ENCODE results near the gene IGSF21.

IGSF21 gene

DNA sequence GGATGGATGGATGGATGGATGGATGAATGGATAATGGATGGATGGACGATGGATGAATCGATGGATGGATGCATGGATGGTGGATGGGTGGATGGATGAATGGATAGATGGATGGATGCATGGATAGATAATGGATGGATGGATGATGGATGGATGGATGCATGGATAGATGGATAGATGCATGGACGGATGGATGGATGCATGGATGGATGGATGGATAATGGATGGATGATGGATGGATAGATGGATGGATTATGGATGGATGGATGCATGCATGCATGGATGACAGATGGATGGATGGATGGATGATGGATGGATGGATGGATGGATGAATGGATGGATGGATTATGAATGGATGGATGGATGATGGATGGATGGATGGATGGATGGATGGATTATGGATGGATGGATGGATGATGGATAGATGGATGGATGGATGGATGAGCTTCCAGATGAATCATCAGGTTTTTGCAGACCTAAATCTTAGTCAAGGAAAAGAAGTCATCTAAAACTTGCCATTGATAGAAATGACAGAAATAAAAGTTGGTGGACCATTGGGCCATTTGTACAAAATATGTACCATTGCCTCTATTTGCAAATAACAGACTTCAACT is 197.7 kb downstream of the IGSF21 start:
- no peak for DNase-seq

DNA sequence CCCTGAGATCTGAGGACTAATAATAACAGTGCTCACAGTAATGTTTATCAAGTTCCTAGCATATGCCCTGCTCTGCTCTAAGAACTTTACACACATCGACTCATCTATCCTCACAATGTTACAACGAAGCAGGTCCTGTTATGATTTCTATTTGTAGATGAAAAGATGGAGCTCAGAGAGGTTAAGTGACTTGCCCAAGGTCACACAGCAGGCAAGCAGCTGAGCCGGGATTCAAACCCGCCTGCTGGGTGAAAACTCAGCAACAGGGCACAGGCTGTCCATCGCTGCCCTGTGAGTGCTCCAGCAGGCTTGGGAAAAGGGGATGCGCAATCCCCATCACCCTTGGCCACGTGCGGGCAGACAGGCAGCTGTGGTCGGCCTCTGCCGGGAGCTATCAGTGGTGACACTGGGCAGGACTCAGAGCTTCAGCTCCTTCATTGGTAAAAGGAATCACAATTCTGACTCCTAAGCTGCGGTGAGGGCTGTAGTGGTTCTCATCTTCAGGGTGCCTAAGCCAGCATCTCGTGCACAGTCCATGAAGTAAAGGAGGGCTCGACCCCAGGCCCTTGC is 199.8 kb downstream of the IGSF21 start:
- no peak for DNase-seq

DNA sequence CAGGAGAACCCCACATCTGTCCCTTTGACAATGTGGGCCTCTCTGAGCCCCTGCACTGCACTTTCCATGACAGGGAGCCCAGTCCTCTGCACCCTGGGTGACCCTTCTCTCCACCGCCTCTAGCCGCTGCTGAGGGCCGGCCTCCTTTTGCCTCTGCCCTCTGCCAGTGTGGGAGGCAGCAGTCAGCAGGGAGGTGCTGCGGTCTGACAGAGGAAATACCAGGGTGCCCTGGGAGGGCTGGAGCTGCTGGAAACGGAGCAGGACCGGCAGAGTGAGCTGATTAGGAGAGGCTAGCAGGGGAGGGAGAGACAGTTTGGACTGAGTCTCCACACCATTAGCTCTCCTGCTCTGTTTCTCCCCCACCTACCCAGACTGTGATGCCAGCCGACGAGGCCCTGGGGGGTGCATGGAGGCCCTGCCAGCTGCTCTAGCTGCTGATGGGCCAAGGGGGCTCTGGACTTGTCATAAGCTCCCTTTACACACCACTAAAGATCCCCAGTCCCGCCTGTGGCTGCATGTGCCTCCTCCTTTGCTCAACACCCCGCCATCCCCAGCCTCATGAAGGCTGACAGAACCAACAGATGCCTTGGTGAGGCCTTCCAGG is 202.1 kb downstream of the IGSF21 start:
- DNase-seq = no peak

DNA sequence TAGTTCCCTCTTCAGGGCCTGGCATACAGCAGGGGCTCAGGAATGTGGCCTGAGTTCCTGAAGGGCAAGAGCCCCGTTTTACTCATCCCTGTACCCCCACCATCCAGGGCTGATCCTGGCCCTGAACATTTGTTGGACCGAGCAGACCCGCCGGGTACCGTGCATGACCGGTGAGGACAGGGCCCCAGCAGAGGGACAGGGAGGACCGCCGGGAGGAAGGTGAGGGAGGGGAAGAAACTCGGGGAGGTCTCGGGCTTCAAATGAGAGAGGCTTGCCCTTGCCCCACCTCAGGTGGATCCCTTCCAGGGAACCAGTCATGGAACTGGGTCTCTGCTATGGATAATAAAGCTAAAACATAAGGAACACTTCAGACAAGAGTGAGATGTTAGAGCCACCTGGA is 205.4 kb downstream of the IGSF21 start:
- DNase-seq = no peak

DNA sequence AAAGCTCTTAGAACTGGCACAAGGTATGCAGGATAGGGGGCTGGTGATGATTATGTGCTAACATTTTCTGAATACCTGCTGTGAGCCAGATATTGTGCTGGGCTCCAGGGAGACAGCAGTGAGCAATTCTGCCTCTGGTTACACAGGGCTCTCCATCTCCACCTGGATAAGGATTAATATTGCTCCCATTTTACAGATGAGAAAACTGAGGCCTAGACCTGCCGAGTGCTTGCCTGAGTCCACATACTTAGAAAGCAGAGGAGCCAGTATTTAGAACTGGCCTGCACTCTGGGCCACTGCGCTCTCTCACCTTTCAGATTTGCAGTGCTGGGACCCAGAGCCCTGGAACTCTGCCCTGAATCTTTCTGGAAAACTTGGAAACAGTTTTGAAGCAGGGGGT is 205.9 kb downstream of the IGSF21 start:
- no peak for DNase-seq

DNA sequence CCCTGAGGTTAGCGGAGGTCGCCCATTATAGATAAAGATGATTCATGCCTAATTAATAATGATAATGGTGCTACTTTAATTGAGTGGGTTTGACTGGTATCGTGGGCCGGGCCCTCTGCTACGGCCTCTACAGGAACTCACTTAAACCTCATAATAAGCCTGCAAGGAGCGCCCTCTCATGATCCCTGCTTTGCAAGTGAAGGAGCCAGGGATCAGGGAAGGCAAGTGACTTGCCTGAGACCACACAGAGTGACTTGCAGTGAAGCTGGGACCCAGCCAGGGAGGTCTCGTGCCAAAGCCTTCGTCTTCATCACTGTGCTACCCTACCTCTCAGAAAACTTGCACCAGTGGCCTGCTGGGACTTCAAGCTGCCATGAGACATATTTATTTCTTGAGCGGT is 206.8 kb downstream of the IGSF21 start:
- no peak for DNase-seq

DNA sequence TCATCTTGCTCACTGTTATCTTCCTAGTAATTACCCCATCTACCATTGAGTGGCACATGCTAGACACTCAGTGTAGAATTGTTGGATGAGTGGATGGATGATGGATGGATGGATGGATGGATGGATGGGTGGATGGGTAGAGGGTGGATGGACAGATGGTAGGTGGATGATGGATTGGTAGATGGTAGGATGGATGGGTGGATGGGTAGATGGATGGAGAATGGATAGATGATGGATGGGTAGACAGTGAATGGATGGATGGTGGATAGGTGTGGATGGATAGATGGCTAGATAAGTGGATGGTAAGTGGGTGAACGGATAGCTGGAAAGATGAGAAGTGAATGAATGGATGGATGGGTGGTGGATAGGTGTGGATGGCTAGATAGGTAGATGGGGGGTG is 207.9 kb downstream of the IGSF21 start:
- no peak for DNase-seq

DNA sequence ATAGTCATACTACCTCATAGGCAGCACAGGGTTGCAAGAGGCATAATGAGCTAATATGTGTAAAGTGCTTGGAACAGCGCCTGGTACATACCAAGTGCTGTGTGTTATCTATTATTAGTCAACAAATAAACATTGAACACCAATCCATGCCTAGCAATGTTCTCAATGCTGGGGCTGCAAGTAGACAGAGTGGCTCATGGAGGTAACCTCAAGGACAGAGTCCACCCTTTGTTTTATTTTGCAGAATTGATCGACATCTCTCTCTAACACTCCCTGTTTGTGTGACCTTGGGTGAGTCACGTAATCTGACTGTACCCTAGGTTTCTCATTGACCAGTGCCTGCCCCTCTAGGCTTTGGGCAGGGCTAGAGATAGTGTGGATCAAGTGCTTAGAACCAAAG is 209.2 kb downstream of the IGSF21 start:
- no peak for DNase-seq

DNA sequence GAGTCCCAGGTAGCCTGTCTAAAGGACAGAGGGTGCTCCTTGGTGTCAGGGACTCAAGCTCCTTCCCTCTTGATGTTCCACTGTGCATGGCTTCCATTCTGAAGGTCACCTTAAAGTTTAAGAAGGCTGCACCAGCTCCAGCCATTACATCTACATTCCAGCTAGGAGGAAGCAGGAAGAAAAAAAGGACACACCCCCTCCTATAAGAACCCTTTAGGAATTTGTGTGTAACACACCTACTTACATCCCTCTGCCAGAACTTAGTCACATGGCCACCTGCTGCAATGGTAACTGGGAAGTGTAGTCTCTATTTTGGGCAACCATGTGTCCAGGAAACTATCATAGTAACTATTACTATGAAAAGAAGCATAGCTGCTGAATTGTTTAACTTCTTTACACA is 211.5 kb downstream of the IGSF21 start:
- no peak for DNase-seq

DNA sequence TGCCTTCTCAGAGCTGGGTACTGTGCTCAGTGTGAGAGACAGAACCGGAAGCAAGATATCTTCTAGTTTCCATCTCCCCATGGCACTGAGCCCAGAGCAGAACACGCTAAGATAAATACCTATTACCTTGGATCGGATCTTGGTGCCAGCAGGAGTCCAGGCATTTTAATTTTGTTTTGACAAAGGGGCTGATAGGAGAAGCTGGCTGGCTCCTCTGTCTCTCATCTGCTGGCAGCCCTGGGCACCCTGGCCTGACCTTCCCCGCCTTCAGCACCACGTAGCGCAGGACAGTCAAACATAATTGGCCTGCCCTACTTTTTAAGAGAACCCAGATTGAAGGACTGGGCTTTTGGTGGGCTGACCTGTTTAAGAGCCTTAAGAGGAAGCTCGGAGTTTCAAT is 212.5 kb downstream of the IGSF21 start:
- no peak for DNase-seq

DNA sequence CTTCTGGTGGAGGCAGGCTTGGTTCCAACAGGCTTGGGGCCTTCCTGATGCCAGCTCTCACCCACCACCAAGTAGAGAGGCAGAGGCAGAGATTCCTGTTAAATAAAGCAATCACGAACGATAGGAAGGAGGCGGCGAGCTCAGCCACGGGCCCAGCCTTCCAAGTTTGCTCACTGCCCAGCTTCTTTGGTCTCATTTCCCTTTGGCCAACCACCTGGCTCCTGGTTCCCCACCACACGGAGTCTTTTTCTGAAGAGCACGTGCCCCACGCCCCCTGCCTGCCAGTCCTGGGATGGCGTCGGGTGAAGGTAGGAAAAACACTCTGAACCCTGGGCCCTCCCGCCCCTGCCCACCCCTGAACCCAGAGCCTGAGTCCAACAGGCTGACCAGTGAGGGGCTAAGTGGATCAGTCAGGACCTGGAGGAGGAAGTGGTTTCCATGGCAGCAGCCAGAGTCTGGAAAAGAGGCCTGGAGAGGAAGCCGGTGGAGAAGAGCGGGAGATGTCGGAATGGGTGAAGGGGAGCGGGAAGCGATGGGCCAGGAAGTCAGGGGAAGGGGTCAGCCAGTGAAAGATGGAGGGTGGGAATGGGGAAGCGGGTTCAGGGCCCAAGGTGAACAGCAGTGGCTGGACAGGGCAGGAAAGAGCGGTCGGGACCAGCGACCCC is 214.9 kb downstream of the IGSF21 start:
- no peak for DNase-seq

DNA sequence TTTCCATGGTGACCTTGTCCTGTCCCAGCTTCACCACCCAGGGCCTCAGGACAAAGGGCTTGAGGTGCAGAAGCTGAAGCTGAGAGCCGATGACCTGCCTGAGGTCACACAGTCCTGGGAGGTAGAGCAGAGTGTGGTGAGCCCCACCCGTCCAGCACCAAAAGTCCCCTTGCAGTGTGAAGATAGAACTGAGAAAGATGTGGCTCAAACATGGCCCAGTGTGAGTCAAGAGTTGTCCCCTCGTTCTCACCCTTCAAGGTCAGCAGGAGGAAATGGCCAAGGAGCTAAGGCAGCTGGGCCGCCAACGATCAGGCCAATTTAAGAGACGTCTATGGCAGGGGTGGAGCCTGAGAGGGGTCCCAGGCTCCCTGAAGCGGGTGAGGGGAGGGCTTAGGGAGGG is 215.7 kb downstream of the IGSF21 start:
- no peak for DNase-seq

DNA sequence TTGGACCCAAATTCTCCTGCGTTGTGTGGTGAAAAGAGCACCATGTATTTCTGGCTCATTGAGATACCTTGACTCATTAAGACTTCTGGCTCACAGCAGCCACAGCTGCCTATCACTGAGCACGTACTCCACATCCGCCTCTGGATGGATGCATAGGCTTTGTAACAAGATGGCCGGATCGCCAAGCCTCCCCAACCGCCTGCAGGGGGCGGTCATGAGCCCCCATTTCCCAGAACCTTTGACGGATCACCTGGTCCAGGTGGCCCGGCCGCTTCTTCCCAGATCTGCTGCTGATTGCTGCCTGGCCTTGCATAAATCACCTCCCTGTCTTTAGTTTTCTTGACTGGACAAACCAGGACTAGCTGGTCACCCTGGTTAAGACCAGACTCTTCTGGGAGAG is 216.6 kb downstream of the IGSF21 start:
- DNase-seq = no peak

DNA sequence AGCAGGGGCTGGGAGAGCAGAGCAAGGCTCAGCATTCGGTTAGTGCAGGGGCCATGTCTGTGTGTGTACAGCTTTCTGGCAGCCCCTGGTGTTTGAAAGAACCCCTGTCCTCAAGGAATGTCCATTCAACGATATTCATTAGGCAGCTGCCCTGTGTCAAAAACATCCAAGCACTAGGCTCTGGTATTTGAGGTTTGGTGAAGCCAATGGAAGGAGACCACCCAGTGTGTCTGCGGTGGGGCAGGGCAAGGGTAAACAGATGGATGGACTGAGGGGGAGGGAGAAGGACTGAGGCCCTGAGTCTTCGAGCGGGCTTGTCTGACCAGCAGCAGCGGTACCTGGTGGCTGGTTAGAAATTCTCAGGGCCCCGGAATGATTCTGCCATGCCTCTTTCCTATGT is 217.5 kb downstream of the IGSF21 start:
- DNase-seq = no peak

DNA sequence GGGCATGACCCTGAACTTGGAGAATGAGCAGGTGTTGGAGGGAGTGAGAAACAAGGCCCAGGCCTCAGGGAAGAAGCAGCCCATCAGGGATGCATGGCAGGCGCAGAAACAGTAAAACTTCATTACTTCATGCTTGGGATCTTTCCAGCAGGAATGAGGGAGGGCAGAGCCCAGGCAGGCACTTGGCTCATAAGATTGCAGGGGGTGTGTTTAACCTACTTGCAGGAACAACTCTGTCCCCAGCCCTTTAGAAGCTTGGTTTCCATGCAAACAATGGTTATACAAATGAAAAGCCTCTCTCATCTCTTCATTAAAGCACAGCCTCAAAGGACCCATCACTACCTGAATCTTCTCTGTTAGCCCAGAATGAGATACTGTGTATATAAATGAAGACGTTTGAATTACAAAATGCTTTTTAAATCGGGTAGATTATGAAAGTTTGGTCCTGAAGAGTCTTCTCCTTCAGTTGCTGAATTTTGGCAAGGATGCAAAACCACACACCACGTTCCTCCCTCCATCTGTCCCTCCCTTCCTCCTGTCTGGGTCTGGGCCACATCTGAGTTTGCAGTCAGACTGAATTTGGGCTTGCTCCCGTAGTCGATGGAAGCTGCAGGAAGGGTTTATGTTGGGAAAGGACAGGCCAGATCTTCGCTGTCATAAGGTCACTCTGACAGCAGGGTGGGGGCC is 218.8 kb downstream of the IGSF21 start:
- no peak for DNase-seq

DNA sequence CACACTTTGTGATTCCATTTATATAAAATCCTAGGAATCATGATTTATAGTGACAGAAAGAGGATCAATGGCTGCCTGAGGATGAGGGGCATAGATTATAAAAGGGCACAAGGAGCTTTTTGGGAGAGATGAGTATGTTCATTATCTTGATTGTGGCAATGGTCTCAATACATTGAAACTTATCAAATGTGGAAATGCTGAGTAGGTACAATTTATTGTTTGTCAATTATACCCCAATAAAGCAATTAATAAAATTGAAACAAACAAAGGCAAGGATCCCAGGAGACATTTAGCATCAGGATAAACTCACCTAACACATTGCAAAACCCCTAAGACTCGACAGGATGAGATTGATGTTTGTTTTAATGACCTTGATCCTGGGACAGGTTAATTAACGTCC is 220.1 kb downstream of the IGSF21 start:
- no peak for DNase-seq

DNA sequence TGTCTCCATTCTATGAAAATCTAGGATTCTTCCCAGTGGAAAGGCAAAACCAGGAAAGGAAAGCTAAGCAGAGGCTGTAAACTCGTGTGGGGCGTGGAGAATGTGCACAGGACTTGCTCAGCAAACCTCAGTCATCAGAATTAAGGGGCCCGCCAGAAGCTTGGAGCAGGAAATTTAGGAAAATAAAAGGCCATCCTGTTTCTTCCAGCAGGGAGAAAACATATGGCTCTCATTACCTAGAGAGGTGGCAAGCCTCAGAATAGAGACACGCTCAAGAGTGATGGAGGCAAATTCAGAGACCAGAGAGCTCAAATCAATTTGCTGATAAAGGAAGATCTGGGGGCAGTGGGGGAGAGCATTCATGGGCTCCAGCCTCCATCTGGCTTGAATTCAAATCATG is 221.2 kb downstream of the IGSF21 start:
- no peak for DNase-seq

DNA sequence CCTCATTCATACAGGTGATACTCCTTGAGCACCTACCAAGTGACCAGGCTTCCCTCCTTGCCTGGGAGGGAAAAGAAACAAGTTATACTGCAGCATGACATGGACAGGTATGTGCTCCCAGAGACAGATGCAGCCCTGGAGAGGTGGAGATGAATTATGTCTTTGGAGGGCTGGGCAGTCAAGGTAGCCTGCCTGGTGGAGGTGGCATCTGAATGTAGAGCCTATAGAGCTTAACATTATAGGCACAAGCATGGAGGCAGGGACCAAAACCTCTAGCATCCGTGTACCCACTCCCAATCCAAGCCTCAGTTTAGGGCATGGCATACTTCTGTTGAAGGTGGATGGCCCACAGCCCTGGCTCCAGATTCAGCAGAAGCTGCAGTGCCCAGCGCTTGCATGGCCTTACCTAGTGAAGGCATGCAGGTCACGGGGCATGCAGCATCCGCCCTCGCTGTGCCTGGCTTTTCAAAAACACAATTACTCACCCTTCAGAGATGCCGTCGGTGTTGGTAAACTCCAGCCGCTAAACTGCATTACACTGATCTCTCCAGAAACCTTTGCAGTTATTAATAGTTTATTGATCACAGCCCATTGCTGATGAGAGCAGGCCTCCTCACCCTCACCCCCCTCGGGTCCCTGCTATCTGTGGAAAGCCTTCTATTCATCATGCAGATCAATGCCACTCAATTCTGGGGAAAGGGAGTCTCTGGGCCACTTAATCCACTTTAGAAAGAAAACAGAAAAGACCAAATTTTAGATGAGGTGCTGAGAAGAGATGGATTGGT is 222.1 kb downstream of the IGSF21 start:
- no peak for DNase-seq

DNA sequence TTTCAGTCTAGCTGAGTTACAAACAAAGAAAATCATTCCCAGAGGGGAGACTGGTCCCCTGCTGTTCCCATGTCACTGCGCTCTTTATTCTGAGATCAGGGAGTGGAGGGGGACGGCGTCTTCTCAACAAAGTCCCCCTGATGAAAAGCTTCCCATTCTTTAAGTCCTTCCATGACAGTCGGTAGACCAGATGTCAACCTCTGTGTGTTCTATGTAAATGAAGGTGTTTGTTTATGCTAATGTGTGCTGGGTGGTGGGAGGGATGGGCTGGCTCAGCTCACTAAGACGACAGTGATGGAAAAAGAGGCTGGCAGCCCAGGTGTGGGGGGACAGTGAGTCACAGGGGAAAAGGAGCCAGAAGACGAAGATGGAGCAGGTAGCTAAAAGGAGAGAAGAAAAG is 225.0 kb downstream of the IGSF21 start:
- no peak for DNase-seq

DNA sequence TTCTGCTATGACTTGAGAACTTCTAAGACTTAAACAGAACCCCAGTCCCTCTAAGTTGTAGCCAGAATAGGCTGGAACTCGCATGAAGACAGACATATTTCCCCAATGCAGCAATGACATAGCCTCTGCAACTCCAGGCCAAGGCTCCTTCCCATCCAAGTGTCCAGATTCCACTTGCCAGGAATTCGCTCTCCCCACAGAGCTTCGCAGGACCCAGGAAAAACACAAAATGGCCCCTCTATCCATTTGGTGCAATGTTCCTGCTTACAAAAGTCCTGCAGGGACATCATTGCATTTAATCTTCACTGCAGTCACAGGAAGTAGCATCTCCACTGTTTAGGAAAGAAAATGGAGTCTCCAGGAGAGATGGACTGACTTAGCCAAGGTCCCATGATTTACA is 225.6 kb downstream of the IGSF21 start:
- no peak for DNase-seq

DNA sequence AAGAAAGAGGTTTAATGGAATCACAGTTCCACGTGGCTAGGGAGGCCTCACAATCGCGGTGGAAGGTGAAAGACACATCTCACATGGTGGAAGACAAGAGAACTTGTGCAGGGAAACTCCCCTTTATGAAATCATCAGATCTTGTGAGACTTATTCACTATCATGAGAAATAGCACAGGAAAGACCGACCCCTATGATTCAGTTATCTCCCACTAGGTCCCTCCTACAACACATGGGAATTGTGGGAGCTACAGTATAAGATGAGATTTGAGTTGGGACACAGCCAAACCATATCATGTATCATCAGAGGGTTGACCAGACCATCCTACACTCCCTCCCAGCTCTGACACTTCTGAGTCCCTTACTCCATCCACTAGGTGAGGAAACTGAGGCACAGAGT is 229.2 kb downstream of the IGSF21 start:
- DNase-seq = no peak

DNA sequence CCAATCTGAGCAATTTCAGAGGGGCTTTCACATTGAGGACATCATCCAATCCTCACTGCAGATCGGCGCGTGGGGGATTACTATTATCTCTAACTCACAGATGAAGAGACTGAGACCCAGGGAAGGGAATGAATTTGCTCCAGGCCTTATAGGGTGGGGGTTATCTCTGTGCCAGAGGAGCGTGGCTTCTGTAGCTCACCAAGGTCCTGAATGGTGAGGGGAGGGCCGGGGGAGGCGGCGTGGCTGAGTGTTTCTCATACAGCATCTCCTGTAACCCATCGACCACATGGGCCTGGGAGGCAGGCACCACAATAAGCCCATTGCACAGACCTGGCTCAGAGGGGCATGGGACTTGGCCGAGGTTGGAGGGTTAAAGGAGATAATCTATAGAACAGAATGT is 230.2 kb downstream of the IGSF21 start:
- DNase-seq = no peak

DNA sequence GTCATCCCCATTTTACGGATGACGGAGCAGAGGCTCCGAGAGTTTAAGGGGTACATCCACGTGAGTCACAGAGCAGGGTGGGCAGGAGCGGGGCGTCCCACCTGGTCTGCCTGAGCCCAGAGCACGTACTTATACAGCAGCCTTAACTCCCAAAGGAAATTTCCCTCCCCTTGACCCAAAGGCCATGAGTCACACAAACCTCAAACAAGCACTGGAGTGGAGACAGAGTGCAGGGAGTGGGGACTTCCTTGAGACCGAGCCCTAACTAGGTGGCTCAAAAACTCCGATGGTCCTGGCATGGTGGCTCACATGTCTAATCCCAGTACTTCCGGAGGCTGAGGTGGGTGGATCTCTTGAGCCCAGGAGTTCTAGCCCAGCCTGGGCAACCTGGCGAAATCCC is 231.6 kb downstream of the IGSF21 start:
- no peak for DNase-seq
